Transverse colon (tissue), 4 donors: ENCODE data around the gene YJEFN3. TPM values are rescaled to one million over a fixed set of nuclear protein-coding genes. Genes with fewer than 3 reads are reported as not detected.

Experiments used
- DNase-seq: peaks from one replicate; pipeline ENCODE4 v3.0.0-alpha.2; 2019
- H3K27ac ChIP-seq, 4 donors: fragments of 200-600 bp; sonication (generic); 2 replicates each; pipeline ENCODE4 v1.5.1; 2016 to 2018; ENCODE audit warnings: inconsistent platforms in 4 of 4
- H3K27me3 ChIP-seq: fragments of 200-600 bp; sonication (generic); 2 replicates; pipeline ENCODE4 v1.5.1; 2017; ENCODE audit warnings: inconsistent platforms
- H3K36me3 ChIP-seq, 4 donors: fragments of 200-600 bp; sonication (generic); 2 replicates each; pipeline ENCODE4 v1.5.1; 2017 to 2019; ENCODE audit warnings: inconsistent platforms in 4 of 4
- H3K4me1 ChIP-seq, 4 donors: fragments of 200-600 bp; sonication (generic); 2 replicates each; pipeline ENCODE4 v1.5.1; 2017 to 2020; ENCODE audit warnings: inconsistent platforms in 4 of 4
- H3K4me3 ChIP-seq, 4 donors: fragments of 200-600 bp; sonication (generic); 1 replicate in 1 of 4; 2 replicates in 3 of 4; pipeline versions ENCODE4 v1.5.1 to v1.6.1; 2017 to 2019; ENCODE audit warnings: inconsistent platforms in 4 of 4
- H3K9me3 ChIP-seq, 2 donors: fragments of 200-600 bp; sonication (generic); 2 replicates each; pipeline ENCODE4 v1.5.1; 2017 to 2019; ENCODE audit warnings: inconsistent platforms in 2 of 2
- EP300 ChIP-seq: sonication (generic); formaldehyde crosslinking; IDR thresholded peaks from one replicate; pipeline ENCODE4 v1.6.1; 2017; ENCODE audit warnings: antibody characterized with exemption, low read depth
- POLR2A ChIP-seq: fragments of 450-650 bp; IDR thresholded peaks from one replicate; pipeline ENCODE4 v1.6.1; 2016; ENCODE audit warnings: antibody characterized with exemption, mild to moderate bottlenecking, moderate library complexity
- POLR2AphosphoS5 ChIP-seq, 3 donors: sonication (generic); formaldehyde crosslinking; IDR thresholded peaks; one replicate each; pipeline ENCODE4 v1.6.1; 2016; ENCODE audit warnings: antibody characterized with exemption in 3 of 3
- WGBS, 2 donors: methylation state at CpG; one replicate each; pipeline ENCODE4 v1.1.5; 2018; ENCODE audit warnings: low coverage in 1 of 2; 5-methylcytosine and 5-hydroxymethylcytosine counted together
- in situ Hi-C, 4 donors: fragments of 200-750 bp; cut with MboI; loops; one replicate each; pipeline versions ENCODE4 v1.15.0 to v1.15.1; 2017; ENCODE audit warnings: low sequenced_read_pairs in 3 of 4, low pct_ligation_motif_present in 1 of 4, low pct_unique_long_range_greater_than_20kb in 1 of 4
- intact Hi-C: fragments of 100-400 bp; cut with DNase I; formaldehyde crosslinking; loops from one replicate; pipeline ENCODE4 v1.15.1; 2023; ENCODE audit warnings: low total_unique reads
- total RNA-seq, 4 donors: library from RNA; depleted of rRNA; stranded (reverse); fragments of >200 nt; gene quantifications; one replicate each; pipeline ENCODE4 v1.1.0, GENCODE V29; 2016
- TF ChIP-seq, protein P1 (sequence below), 5 experiments: fragments of 200-600 bp in 3 of 5; fragments of 450-650 bp in 2 of 5; sonication (generic) in 3 of 5; IDR thresholded peaks; 1 replicate in 2 of 5; 2 replicates in 3 of 5; pipeline ENCODE4 v1.5.1; 2016 to 2017; ENCODE audit warnings: antibody characterized with exemption in 5 of 5, inconsistent platforms in 3 of 5, mild to moderate bottlenecking in 2 of 5, moderate library complexity in 1 of 5

YJEFN3 gene
- total RNA-seq, 4 donors from 2014 or later: 3.5 to 6.0 (median 4.0) TPM

- Histone ChIP-seq H3K27ac (no peak overlapping the region), H3K9me3 (no peaks in the 10 kb centered on the region), H3K4me1 (no peaks in the 10 kb centered on the region), H3K27me3 (no peaks in the 10 kb centered on the region), H3K36me3 (no peaks in the 10 kb centered on the region), H3K4me3 (no peak overlapping the region)
- intact Hi-C loops: no loop called here
- WGBS, 2 donors: 92% methylated on average over 10 of the region's 10 CpGs; no CpG with 5 or more reads in 1 of the 2 donors
- TF ChIP-seq EP300: no peak
- no peak for TF ChIP-seq POLR2A
- TF ChIP-seq, protein P1, sequence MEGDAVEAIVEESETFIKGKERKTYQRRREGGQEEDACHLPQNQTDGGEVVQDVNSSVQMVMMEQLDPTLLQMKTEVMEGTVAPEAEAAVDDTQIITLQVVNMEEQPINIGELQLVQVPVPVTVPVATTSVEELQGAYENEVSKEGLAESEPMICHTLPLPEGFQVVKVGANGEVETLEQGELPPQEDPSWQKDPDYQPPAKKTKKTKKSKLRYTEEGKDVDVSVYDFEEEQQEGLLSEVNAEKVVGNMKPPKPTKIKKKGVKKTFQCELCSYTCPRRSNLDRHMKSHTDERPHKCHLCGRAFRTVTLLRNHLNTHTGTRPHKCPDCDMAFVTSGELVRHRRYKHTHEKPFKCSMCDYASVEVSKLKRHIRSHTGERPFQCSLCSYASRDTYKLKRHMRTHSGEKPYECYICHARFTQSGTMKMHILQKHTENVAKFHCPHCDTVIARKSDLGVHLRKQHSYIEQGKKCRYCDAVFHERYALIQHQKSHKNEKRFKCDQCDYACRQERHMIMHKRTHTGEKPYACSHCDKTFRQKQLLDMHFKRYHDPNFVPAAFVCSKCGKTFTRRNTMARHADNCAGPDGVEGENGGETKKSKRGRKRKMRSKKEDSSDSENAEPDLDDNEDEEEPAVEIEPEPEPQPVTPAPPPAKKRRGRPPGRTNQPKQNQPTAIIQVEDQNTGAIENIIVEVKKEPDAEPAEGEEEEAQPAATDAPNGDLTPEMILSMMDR (IDR thresholded peaks at IDR 0.05): no peak
- in situ Hi-C loops: no loop called here
- DNase-seq: no peak
Measured at GRCh38 chr19:19570571-19570970, 41.9 kb downstream of the YJEFN3 start.

- H3K9me3 ChIP-seq: no peaks in the 10 kb centered on the region
- WGBS, 2 donors: 94% methylated on average over 11 of the region's 11 CpGs; no CpG with 5 or more reads in 1 of the 2 donors
- intact Hi-C loops (no loop called here), in situ Hi-C loops (no loop called here)
- TF ChIP-seq, protein P1 (IDR thresholded peaks at IDR 0.05): no peak
- no peak for TF ChIP-seq EP300
- no peak for TF ChIP-seq POLR2AphosphoS5 (IDR thresholded peaks at IDR 0.05)
- TF ChIP-seq POLR2A: no peak
- no peaks in the 10 kb centered on the region for H3K27me3 ChIP-seq
- DNase-seq: no peak
- H3K36me3 ChIP-seq: no peaks in the 10 kb centered on the region
- no peak overlapping the region for H3K4me3 ChIP-seq
- no peak overlapping the region for H3K27ac ChIP-seq
- no peaks in the 10 kb centered on the region for H3K4me1 ChIP-seq
Measured at GRCh38 chr19:19571071-19571786, 42.5 kb downstream of the YJEFN3 start.

GRCh38 chr19:19575411-19575810 is 46.7 kb downstream of the YJEFN3 start:
- H3K4me3 ChIP-seq: no peak overlapping the region
- H3K4me1 ChIP-seq: peaks cover 0 to 6% (median 3%) of the 10 kb centered on the region in 4 donors
- TF ChIP-seq POLR2AphosphoS5 (IDR thresholded peaks at IDR 0.05) (no peak), POLR2A (no peak)
- TF ChIP-seq, protein P1 (IDR thresholded peaks at IDR 0.05): no peak
- 76 to 85% methylated on average over 2 to 6 of the region's 6 CpGs for WGBS, 2 donors
- H3K27ac ChIP-seq: no peak overlapping the region
- no peaks in the 10 kb centered on the region for H3K36me3 ChIP-seq
- H3K27me3 ChIP-seq: no peaks in the 10 kb centered on the region
- no peaks in the 10 kb centered on the region for H3K9me3 ChIP-seq
- in situ Hi-C loops (no loop called here), intact Hi-C loops (no loop called here)
- DNase-seq: no peak

DNA sequence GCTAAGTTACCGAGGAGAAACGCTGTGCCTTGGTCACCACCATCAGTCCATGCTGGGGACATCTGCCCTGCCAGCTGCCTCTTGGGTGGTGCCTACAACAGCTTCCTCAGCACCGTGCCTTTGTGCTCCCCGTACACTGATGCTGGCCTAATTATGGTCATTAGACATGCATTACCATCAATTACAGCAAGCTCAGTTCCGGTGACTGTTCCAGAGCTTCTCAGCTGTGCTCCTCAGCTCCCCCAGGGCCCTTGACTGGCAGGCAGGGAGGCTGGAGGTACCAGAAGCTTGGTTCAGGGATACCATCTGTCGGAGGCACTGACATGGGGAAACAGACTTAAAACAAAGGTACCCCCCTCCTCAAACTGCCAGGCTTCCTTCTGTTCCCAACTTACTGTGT is 49.5 kb downstream of the YJEFN3 start:
- in situ Hi-C loops: no loop called here
- peaks cover 0 to 18% (median 9%) of the 10 kb centered on the region in 4 donors for H3K4me1 ChIP-seq
- H3K9me3 ChIP-seq: no peaks in the 10 kb centered on the region
- no peak for DNase-seq
- H3K36me3 ChIP-seq: no peaks in the 10 kb centered on the region
- intact Hi-C loops: no loop called here
- H3K4me3 ChIP-seq: no peak overlapping the region
- WGBS, 2 donors: 74 to 91% methylated on average over 4 to 6 of the region's 6 CpGs
- H3K27me3 ChIP-seq: no peaks in the 10 kb centered on the region
- TF ChIP-seq POLR2AphosphoS5 (IDR thresholded peaks at IDR 0.05) (no peak), EP300 (no peak), POLR2A (no peak)
- TF ChIP-seq, protein P1 (IDR thresholded peaks at IDR 0.05): no peak
- no peak overlapping the region for H3K27ac ChIP-seq
